ENCODE data around the gene ABHD10. TPM values are rescaled to one million over a fixed set of nuclear protein-coding genes. Genes with fewer than 3 reads are reported as not detected.

The ABHD10 gene
- total RNA-seq, 1 experiment from 2014 or later = 52.4 TPM

- Histone ChIP-seq H4K20me1 (ENCODE audit: insufficient read depth, low read depth, low read length) (no peaks in the 10 kb centered on the region), H3K9me3 (ENCODE audit: low read length) (no peaks in the 10 kb centered on the region), H3K36me3 (ENCODE audit: insufficient read depth, low read length) (no peaks in the 10 kb centered on the region), H3K4me1 (ENCODE audit: low read length) (0 out of 2 replicates have a peak, but pooled peaks cover 3% of the 10 kb centered on the region), H3K4me2 (ENCODE audit: low read depth, low read length, poor library complexity, severe bottlenecking) (no peak overlapping the region), H3K4me3 (ENCODE audit: low read length) (no peak overlapping the region), H3K9me2 (replicated peaks; ENCODE audit: insufficient read depth, low read length) (no peaks in the 10 kb centered on the region), H3K9ac (ENCODE audit: low read length) (no peak overlapping the region), H3K79me2 (ENCODE audit: low read length) (no peaks in the 10 kb centered on the region), H3K27ac (ENCODE audit: low read length) (no peak overlapping the region), H3K27me3 (ENCODE audit: low read length) (no peaks in the 10 kb centered on the region), H2AFZ (ENCODE audit: low read length) (no peak overlapping the region)
- DNase-seq = no peak
These were observed 39.9 kb downstream of the ABHD10 start for GRCh38 chr3:112018712-112019111.

DNA sequence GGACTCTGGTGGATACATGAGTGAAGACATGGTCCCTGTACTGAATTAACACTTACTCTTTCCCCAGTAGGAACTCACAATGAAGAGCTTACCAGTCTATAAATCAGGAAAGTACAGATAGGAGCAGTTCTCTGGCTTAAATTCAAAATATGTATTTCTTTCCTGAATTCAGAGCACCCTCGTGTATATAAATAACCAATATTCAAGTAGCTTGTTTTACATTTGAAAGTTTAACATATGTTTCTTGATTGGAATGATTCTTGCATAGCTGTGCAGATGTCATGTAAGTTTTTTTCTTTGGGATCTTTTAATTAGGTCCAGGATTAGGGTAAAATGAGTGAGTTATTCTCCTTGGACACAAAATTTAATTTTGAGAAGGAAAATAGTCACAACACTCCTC is 40.9 kb downstream of the ABHD10 start:
- Histone ChIP-seq H3K27ac (ENCODE audit: low read length) (no peak overlapping the region), H2AFZ (ENCODE audit: low read length) (no peak overlapping the region), H3K27me3 (ENCODE audit: low read length) (no peaks in the 10 kb centered on the region), H3K79me2 (ENCODE audit: low read length) (no peaks in the 10 kb centered on the region), H3K4me1 (ENCODE audit: low read length) (no peaks in the 10 kb centered on the region), H3K4me3 (ENCODE audit: low read length) (no peak overlapping the region), H3K9ac (ENCODE audit: low read length) (no peak overlapping the region), H3K4me2 (ENCODE audit: low read depth, low read length, poor library complexity, severe bottlenecking) (no peak overlapping the region), H3K9me3 (ENCODE audit: low read length) (no peaks in the 10 kb centered on the region), H3K36me3 (ENCODE audit: insufficient read depth, low read length) (no peaks in the 10 kb centered on the region), H4K20me1 (ENCODE audit: insufficient read depth, low read depth, low read length) (no peaks in the 10 kb centered on the region), H3K9me2 (replicated peaks; ENCODE audit: insufficient read depth, low read length) (no peaks in the 10 kb centered on the region)
- no peak for DNase-seq

DNA sequence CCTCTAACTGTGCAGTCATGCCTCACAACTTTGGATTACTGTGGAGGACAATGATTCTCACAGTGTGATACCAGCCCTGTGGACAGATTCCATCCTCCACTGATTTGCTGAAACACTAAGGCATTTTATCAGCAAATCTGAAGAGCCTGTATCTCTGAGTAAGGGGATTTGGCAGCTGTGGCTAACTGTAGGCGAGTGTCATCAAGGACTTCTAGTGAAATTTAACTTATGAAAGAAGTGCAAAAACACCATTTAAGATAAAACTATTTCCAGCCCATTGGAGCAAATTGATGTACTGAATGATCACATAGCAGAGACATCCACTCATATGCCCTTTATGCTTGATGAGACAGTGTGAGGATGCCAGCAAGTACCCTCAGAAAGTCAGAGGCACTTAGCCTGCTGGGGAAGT is 41.9 kb downstream of the ABHD10 start:
- no peaks in the 10 kb centered on the region for H3K9me2 ChIP-seq (replicated peaks; ENCODE audit: insufficient read depth, low read length)
- no peak overlapping the region for H2AFZ ChIP-seq (ENCODE audit: low read length)
- no peaks in the 10 kb centered on the region for H3K4me1 ChIP-seq (ENCODE audit: low read length)
- H3K9me3 ChIP-seq (ENCODE audit: low read length) = no peaks in the 10 kb centered on the region
- no peaks in the 10 kb centered on the region for H3K79me2 ChIP-seq (ENCODE audit: low read length)
- no peaks in the 10 kb centered on the region for H4K20me1 ChIP-seq (ENCODE audit: insufficient read depth, low read depth, low read length)
- no peak overlapping the region for H3K4me3 ChIP-seq (ENCODE audit: low read length)
- no peak overlapping the region for H3K4me2 ChIP-seq (ENCODE audit: low read depth, low read length, poor library complexity, severe bottlenecking)
- no peak overlapping the region for H3K9ac ChIP-seq (ENCODE audit: low read length)
- no peaks in the 10 kb centered on the region for H3K36me3 ChIP-seq (ENCODE audit: insufficient read depth, low read length)
- no peak for DNase-seq
- H3K27me3 ChIP-seq (ENCODE audit: low read length) = no peaks in the 10 kb centered on the region
- H3K27ac ChIP-seq (ENCODE audit: low read length) = no peak overlapping the region

DNA sequence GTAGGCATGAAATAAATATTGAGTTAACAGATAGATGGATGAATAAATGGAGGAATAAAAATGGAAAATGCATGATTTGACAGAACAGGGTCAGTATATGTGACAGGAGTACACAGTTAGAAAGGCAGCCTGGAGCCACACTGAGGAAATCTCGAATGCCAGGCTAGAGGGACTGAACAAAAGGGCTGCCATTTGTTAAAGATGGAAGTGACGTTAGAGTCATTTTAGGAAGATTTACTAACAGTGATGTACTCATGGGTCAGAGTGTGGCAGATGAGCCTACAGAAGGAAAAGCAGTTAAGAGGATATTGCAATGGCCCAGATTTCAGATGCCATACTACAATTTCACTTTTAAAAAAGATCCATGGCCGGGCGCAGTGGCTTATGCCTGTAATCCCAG is 48.3 kb downstream of the ABHD10 start:
- Histone ChIP-seq H3K27ac (ENCODE audit: low read length) (no peak overlapping the region), H3K9me3 (ENCODE audit: low read length) (no peaks in the 10 kb centered on the region), H4K20me1 (ENCODE audit: insufficient read depth, low read depth, low read length) (no peaks in the 10 kb centered on the region), H2AFZ (ENCODE audit: low read length) (no peak overlapping the region), H3K4me1 (ENCODE audit: low read length) (no peaks in the 10 kb centered on the region), H3K4me3 (ENCODE audit: low read length) (no peak overlapping the region), H3K4me2 (ENCODE audit: low read depth, low read length, poor library complexity, severe bottlenecking) (no peak overlapping the region), H3K9ac (ENCODE audit: low read length) (no peak overlapping the region), H3K9me2 (replicated peaks; ENCODE audit: insufficient read depth, low read length) (no peaks in the 10 kb centered on the region), H3K79me2 (ENCODE audit: low read length) (no peaks in the 10 kb centered on the region), H3K36me3 (ENCODE audit: insufficient read depth, low read length) (no peaks in the 10 kb centered on the region), H3K27me3 (ENCODE audit: low read length) (no peaks in the 10 kb centered on the region)
- DNase-seq = no peak

- Histone ChIP-seq H3K9me3 (ENCODE audit: low read length) (no peaks in the 10 kb centered on the region), H3K9me2 (replicated peaks; ENCODE audit: insufficient read depth, low read length) (no peaks in the 10 kb centered on the region), H4K20me1 (ENCODE audit: insufficient read depth, low read depth, low read length) (no peaks in the 10 kb centered on the region), H3K36me3 (ENCODE audit: insufficient read depth, low read length) (no peaks in the 10 kb centered on the region), H3K4me2 (ENCODE audit: low read depth, low read length, poor library complexity, severe bottlenecking) (no peak overlapping the region), H3K4me3 (ENCODE audit: low read length) (no peak overlapping the region), H3K27ac (ENCODE audit: low read length) (no peak overlapping the region), H3K27me3 (ENCODE audit: low read length) (no peaks in the 10 kb centered on the region), H3K4me1 (ENCODE audit: low read length) (no peaks in the 10 kb centered on the region), H2AFZ (ENCODE audit: low read length) (no peak overlapping the region), H3K9ac (ENCODE audit: low read length) (no peak overlapping the region), H3K79me2 (ENCODE audit: low read length) (no peaks in the 10 kb centered on the region)
- no peak for DNase-seq
These were observed 49.0 kb downstream of the ABHD10 start for GRCh38 chr3:112027826-112028225.

DNA sequence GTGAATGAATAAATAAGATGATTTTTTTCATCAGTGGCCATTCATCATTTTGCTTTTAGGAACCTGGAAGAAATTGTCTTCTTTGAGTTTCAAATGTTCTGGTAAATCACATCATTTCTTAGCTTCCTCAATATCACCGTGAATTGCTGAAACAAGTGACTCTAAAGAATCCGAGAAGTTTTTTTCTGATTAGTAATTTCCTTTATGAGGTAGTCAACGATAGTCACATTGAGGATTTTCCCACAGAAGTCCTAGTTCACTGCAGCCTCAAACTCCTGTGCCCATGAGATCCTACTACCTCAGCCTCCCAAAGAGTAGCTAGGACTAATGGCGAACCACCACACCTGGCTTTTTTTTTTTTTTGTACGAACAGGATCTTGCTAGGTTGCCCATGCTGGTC is 52.1 kb downstream of the ABHD10 start:
- Histone ChIP-seq H4K20me1 (ENCODE audit: insufficient read depth, low read depth, low read length) (no peaks in the 10 kb centered on the region), H3K79me2 (ENCODE audit: low read length) (no peaks in the 10 kb centered on the region), H3K4me1 (ENCODE audit: low read length) (no peaks in the 10 kb centered on the region), H2AFZ (ENCODE audit: low read length) (no peak overlapping the region), H3K4me3 (ENCODE audit: low read length) (no peak overlapping the region), H3K9ac (ENCODE audit: low read length) (no peak overlapping the region), H3K9me2 (replicated peaks; ENCODE audit: insufficient read depth, low read length) (no peaks in the 10 kb centered on the region), H3K36me3 (ENCODE audit: insufficient read depth, low read length) (no peaks in the 10 kb centered on the region), H3K27ac (ENCODE audit: low read length) (no peak overlapping the region), H3K4me2 (ENCODE audit: low read depth, low read length, poor library complexity, severe bottlenecking) (no peak overlapping the region), H3K27me3 (ENCODE audit: low read length) (no peaks in the 10 kb centered on the region), H3K9me3 (ENCODE audit: low read length) (no peaks in the 10 kb centered on the region)
- DNase-seq = no peak

DNA sequence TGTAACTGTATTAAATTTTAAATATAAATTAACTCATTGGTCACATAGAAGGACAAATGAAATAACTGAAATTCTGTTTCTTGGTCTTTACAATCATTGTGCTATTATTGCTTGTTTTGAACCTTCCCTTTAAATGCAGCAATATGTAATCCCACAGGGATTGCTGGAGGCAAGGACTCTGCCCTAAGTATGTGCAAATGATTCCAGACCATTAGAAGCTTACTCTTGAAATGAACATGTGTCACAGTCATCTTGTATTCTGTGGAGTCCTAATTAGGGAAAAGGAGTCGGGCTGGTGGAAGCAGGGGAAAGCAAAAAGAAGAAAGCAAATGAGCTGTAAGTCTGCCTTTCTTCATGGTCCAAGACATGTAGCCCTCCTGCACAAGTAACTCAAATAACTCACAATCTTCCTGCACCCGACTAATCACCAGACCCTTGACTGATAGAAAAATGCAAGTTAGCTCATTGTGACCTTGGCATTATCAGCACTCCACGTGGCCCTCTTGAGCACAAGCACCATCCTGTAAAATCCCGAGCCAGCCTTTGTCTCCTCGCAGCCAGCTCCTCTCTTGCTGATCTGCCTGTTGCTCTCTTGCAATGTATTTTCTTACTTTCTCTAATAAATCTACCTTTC is 53.4 kb downstream of the ABHD10 start:
- no peaks in the 10 kb centered on the region for H3K27me3 ChIP-seq (ENCODE audit: low read length)
- no peak overlapping the region for H3K4me3 ChIP-seq (ENCODE audit: low read length)
- H3K9ac ChIP-seq (ENCODE audit: low read length) = no peak overlapping the region
- H4K20me1 ChIP-seq (ENCODE audit: insufficient read depth, low read depth, low read length) = no peaks in the 10 kb centered on the region
- H3K79me2 ChIP-seq (ENCODE audit: low read length) = no peaks in the 10 kb centered on the region
- no peak overlapping the region for H3K4me2 ChIP-seq (ENCODE audit: low read depth, low read length, poor library complexity, severe bottlenecking)
- no peak for DNase-seq
- no peaks in the 10 kb centered on the region for H3K9me2 ChIP-seq (replicated peaks; ENCODE audit: insufficient read depth, low read length)
- no peak overlapping the region for H2AFZ ChIP-seq (ENCODE audit: low read length)
- no peaks in the 10 kb centered on the region for H3K9me3 ChIP-seq (ENCODE audit: low read length)
- H3K36me3 ChIP-seq (ENCODE audit: insufficient read depth, low read length) = no peaks in the 10 kb centered on the region
- no peak overlapping the region for H3K27ac ChIP-seq (ENCODE audit: low read length)
- no peaks in the 10 kb centered on the region for H3K4me1 ChIP-seq (ENCODE audit: low read length)

GRCh38 chr3:112034436-112034835 is 55.6 kb downstream of the ABHD10 start, which contains the start of gene TMPRSS7:
Gene TMPRSS7 (plus strand): TSS chr3:112034736. CDS start chr3:112034846, 110 bp downstream.
- H3K4me2 ChIP-seq (ENCODE audit: low read depth, low read length, poor library complexity, severe bottlenecking) = no peak within 1 kb of the TSS
- H3K79me2 ChIP-seq (ENCODE audit: low read length) = no peaks in the 10 kb centered on the region
- H4K20me1 ChIP-seq (ENCODE audit: insufficient read depth, low read depth, low read length) = no peaks in the 10 kb centered on the region
- H3K9me2 ChIP-seq (replicated peaks; ENCODE audit: insufficient read depth, low read length) = no peaks in the 10 kb centered on the region
- H3K9me3 ChIP-seq (ENCODE audit: low read length) = no peaks in the 10 kb centered on the region
- no peak within 1 kb of the TSS for H3K9ac ChIP-seq (ENCODE audit: low read length)
- peaks cover 12% of the 10 kb centered on the region for H3K4me1 ChIP-seq (ENCODE audit: low read length)
- no peak within 1 kb of the TSS for H3K4me3 ChIP-seq (ENCODE audit: low read length)
- H3K36me3 ChIP-seq (ENCODE audit: insufficient read depth, low read length) = no peaks in the 10 kb centered on the region
- no peaks in the 10 kb centered on the region for H3K27me3 ChIP-seq (ENCODE audit: low read length)
- no peak for DNase-seq
- H2AFZ ChIP-seq (ENCODE audit: low read length) = no peak within 1 kb of the TSS
- no peak within 1 kb of the TSS for H3K27ac ChIP-seq (ENCODE audit: low read length)
